Purkinje cell (primary cell): ENCODE data around the gene COPG1. TPM values are rescaled to one million over a fixed set of nuclear protein-coding genes. Genes with fewer than 3 reads are reported as not detected.

Source experiments
- polyA plus RNA-seq: library from polyadenylated mRNA; unstranded; fragments of >200 nt; fragmentation: Nextera tagmentation; gene quantifications from 2 replicates; pipeline ENCODE4 v1.2.1, GENCODE V29; 2014

The COPG1 gene, protein sequence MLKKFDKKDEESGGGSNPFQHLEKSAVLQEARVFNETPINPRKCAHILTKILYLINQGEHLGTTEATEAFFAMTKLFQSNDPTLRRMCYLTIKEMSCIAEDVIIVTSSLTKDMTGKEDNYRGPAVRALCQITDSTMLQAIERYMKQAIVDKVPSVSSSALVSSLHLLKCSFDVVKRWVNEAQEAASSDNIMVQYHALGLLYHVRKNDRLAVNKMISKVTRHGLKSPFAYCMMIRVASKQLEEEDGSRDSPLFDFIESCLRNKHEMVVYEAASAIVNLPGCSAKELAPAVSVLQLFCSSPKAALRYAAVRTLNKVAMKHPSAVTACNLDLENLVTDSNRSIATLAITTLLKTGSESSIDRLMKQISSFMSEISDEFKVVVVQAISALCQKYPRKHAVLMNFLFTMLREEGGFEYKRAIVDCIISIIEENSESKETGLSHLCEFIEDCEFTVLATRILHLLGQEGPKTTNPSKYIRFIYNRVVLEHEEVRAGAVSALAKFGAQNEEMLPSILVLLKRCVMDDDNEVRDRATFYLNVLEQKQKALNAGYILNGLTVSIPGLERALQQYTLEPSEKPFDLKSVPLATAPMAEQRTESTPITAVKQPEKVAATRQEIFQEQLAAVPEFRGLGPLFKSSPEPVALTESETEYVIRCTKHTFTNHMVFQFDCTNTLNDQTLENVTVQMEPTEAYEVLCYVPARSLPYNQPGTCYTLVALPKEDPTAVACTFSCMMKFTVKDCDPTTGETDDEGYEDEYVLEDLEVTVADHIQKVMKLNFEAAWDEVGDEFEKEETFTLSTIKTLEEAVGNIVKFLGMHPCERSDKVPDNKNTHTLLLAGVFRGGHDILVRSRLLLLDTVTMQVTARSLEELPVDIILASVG
- 42.7 and 84.1 TPM in 2 replicates for polyA plus RNA-seq

DNA sequence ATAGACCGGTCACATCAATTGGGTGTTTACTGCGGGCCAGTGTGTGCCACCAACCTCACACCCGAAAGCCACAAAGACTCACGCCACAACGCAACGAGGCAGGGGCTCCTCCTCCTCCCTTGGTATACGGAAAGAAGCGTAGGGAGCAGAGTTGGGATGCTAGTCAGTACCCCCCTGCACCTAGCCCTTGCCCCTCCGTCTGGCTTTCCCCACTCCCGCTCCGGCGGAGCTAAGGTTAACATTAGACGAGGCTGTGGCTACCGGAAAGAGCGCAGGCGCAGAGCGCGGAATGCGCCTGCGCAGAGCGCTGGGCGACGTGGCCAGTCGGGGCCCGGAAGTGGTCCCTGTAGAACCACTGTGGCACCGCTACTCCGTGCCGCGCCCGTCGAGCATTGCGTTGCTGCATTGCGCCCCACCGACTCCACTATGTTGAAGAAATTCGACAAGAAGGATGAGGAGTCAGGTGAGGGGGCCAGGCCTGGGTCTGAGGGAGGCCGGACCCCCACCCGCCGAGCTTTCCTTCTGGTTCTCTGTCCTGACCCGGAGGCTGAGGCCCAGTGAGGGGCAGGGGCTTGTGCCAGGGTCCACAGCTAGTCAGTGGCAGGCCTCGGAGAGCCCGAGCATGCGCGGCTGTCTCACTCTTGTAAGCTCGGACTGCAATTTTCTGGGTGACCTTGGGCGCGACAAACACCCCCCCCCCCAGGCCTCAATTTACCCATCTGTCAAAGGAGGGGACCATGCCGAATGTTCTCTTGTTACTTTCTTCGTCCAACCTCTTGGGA is at the start of gene COPG1:
TSS of gene COPG1 (plus strand) at position 323 of the 782 bp plus-strand sequence. CDS start at position 427, 104 bp downstream.

DNA sequence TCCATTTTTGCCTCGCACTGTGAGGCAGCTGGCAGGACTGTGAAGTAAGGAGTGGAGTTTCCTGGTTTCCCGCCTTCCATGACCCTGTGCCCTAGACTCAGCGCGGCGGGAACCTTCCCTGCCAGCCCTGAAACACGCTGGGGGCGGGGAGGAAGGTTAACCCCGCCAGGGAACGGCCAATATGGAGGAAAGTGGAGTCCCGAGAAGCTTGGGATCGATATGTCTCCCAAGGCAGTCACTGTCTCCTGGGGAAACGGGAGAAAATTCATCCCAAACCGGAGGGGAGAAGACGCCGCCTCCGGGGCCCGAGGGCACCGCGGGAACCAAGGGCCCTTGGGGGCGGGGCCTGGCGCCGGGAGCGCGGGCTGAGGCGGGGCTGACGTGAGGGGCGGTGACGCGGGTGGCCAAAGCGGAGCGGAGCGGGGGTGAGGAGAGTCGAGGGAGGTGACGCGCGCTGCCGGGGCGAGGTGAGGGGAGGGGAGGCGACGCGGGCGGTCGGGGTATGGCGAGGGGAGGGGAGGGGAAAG is 29.1 kb downstream of the COPG1 start, which contains the start of gene HMCES:
TSS of gene HMCES (plus strand) at position 432 of the 527 bp plus-strand sequence. CDS start 863 bp downstream, outside the sequence.

Other genes starting within 250 kb of the COPG1 start
- not detected in 2 replicates for gene EFCC1, start 248.3 kb upstream of the COPG1 start, polyA plus RNA-seq
- gene GP9, start 188.8 kb upstream of the COPG1 start, polyA plus RNA-seq, result not detected in 2 replicates
- 0.83 and 1.8 TPM in 2 replicates for gene RAB43, start 127.8 kb upstream of the COPG1 start, polyA plus RNA-seq
- 5.7 and 11.1 TPM in 2 replicates for gene ISY1, start 88.5 kb upstream of the COPG1 start, polyA plus RNA-seq
- 169 and 175 TPM in 2 replicates for gene CNBP, start 65.7 kb upstream of the COPG1 start, polyA plus RNA-seq
- 15.3 and 15.6 TPM in 2 replicates for gene HMCES, start 29.3 kb downstream of the COPG1 start, polyA plus RNA-seq
- 0.76 TPM in 1 of 2 replicates, not detected in the other for gene EFCAB12, start 179.0 kb downstream of the COPG1 start, polyA plus RNA-seq
- 16.2 and 17.7 TPM in 2 replicates for gene MBD4, start 190.3 kb downstream of the COPG1 start, polyA plus RNA-seq
- 10.4 and 20.5 TPM in 2 replicates for gene IFT122, start 190.6 kb downstream of the COPG1 start, polyA plus RNA-seq